Endothelial cell of umbilical vein (primary cell): ENCODE measurements around the gene C11orf24. TPM values are rescaled to one million over a fixed set of nuclear protein-coding genes. Genes with fewer than 3 reads are reported as not detected.

Experiments used
- BruUV-seq: library from RNA; stranded (reverse); fragments of 400-500 nt; replicated peaks from 2 replicates; lab custom pipeline; 2021; lab: Mats Ljungman, UMichigan
- CTCF ChIA-PET: fragments of 300-600, 350-600 bp; sonication (Branson Sonifier 250); formaldehyde crosslinking; loops from one replicate; lab custom pipeline; 2021; ENCODE audit warnings: antibody characterized with exemption, inconsistent platforms; lab: Charles Lee
- POLR2A ChIA-PET: fragments of 300-600, 350-600 bp; sonication (Branson Sonifier 250); formaldehyde crosslinking; loops from one replicate; lab custom pipeline; 2021; ENCODE audit warnings: antibody characterized with exemption, inconsistent platforms; lab: Charles Lee
- DNase-seq: peaks from one replicate; pipeline ENCODE4 v3.0.0-alpha.2; 2011; ENCODE audit warnings: low read depth, low spot score
- FAIRE-seq: peaks from 2 replicates; lab custom pipeline; 2011; peaks lifted over from hg19 to GRCh38; lab: Jason Lieb, UNC
- H2AFZ ChIP-seq: 2 replicates; pipeline ENCODE4 v1.6.0; 2012; ENCODE audit warnings: low read depth, low read length, control low read depth, inconsistent platforms
- H3K27ac ChIP-seq: 2 replicates; pipeline ENCODE4 v1.5.1; 2011; ENCODE audit warnings: low read depth, mild to moderate bottlenecking, control low read depth, low read length, moderate library complexity; ENCODE audit not compliant: insufficient read depth
- H3K27me3 ChIP-seq, 2 experiments: 2 replicates each; pipeline versions ENCODE4 v1.6.0 to v1.6.1; 2011; ENCODE audit warnings: low read length in 2 of 2, mixed read lengths in 1 of 2; ENCODE audit not compliant: control insufficient read depth in 2 of 2, insufficient read depth in 2 of 2
- H3K36me3 ChIP-seq, 2 experiments: 2 replicates in 1 of 2; 3 replicates in 1 of 2; pipeline ENCODE4 v1.5.1; 2011; ENCODE audit warnings: low read length in 2 of 2, mild to moderate bottlenecking in 1 of 2, moderate library complexity in 1 of 2; ENCODE audit not compliant: control insufficient read depth in 2 of 2, insufficient read depth in 2 of 2; ENCODE audit errors: extremely low read depth in 1 of 2
- H3K4me1 ChIP-seq: 3 replicates; pipeline ENCODE4 v1.5.1; 2011; ENCODE audit warnings: mild to moderate bottlenecking, low read length; ENCODE audit not compliant: control insufficient read depth, insufficient read depth; ENCODE audit errors: extremely low read depth
- H3K4me2 ChIP-seq: 2 replicates; pipeline ENCODE4 v1.6.1; 2011; ENCODE audit warnings: low read length, control low read depth, mixed read lengths; ENCODE audit not compliant: insufficient read depth
- H3K4me3 ChIP-seq, 3 experiments: fragments of 200-600 bp in 1 of 3; sonication (generic), shearing (Covaris generic) in 1 of 3; replicated peaks in 1 of 3; 2 replicates each; pipeline ENCODE4 v1.5.1; 2011 to 2016; ENCODE audit warnings: control low read depth in 3 of 3, low read length in 3 of 3, mild to moderate bottlenecking in 2 of 3, inconsistent platforms in 1 of 3, low read depth in 1 of 3, moderate library complexity in 1 of 3; ENCODE audit not compliant: insufficient read depth in 1 of 3
- H3K79me2 ChIP-seq: 2 replicates; pipeline ENCODE4 v1.6.0; 2012; ENCODE audit warnings: low read length, inconsistent platforms; ENCODE audit not compliant: control insufficient read depth, insufficient read depth
- H3K9ac ChIP-seq: replicated peaks from 2 replicates; pipeline ENCODE3; 2011; ENCODE audit warnings: low read length, control low read depth; ENCODE audit not compliant: insufficient read depth; ENCODE audit errors: extremely low read depth
- H3K9me1 ChIP-seq: replicated peaks from 3 replicates; pipeline ENCODE4 v1.6.0; 2011; ENCODE audit warnings: mild to moderate bottlenecking, low read length; ENCODE audit not compliant: control insufficient read depth, insufficient read depth; ENCODE audit errors: extremely low read depth
- H3K9me3 ChIP-seq: replicated peaks from 2 replicates; pipeline ENCODE4 v1.5.1; 2012; ENCODE audit warnings: low read length, inconsistent platforms; ENCODE audit not compliant: control insufficient read depth, insufficient read depth
- H4K20me1 ChIP-seq: replicated peaks from 2 replicates; pipeline ENCODE3; 2011; ENCODE audit warnings: mild to moderate bottlenecking, low read length; ENCODE audit not compliant: control insufficient read depth, insufficient read depth; ENCODE audit errors: extremely low read depth
- EZH2 ChIP-seq: IDR thresholded peaks from 2 replicates; pipeline ENCODE4 v1.6.1; 2012; ENCODE audit warnings: borderline replicate concordance, low read depth, mild to moderate bottlenecking, moderate library complexity, low read length, inconsistent platforms; ENCODE audit not compliant: severe bottlenecking
- FOS ChIP-seq: IDR thresholded peaks from 2 replicates; pipeline ENCODE4 v1.6.1; 2011; ENCODE audit warnings: mild to moderate bottlenecking, low read length, moderate library complexity, borderline replicate concordance; ENCODE audit not compliant: insufficient read depth
- GATA2 ChIP-seq: IDR thresholded peaks from 2 replicates; pipeline ENCODE4 v1.7.0; 2011; ENCODE audit warnings: low read depth, mild to moderate bottlenecking, moderate library complexity, mixed read lengths, low read length; ENCODE audit not compliant: insufficient read length, insufficient read depth
- JUN ChIP-seq: IDR thresholded peaks from 2 replicates; pipeline ENCODE4 v1.6.1; 2011; ENCODE audit warnings: borderline replicate concordance, low read depth; ENCODE audit not compliant: insufficient read length, insufficient read depth
- MAX ChIP-seq: IDR thresholded peaks from 2 replicates; pipeline ENCODE4 v1.6.1; 2011; ENCODE audit not compliant: insufficient read depth, insufficient read length
- MYC ChIP-seq: IDR thresholded peaks from one replicate; pipeline ENCODE4 v1.6.1; 2011; ENCODE audit warnings: mild to moderate bottlenecking, low read depth, low read length
- POLR2A ChIP-seq: IDR thresholded peaks from 2 replicates; pipeline ENCODE4 v1.6.1; 2012; ENCODE audit warnings: low read depth, mild to moderate bottlenecking, control low read depth, low read length
- POLR2AphosphoS5 ChIP-seq: IDR thresholded peaks from 2 replicates; pipeline ENCODE4 v1.6.1; 2012; ENCODE audit warnings: low read depth, mild to moderate bottlenecking, control low read depth, low read length, moderate library complexity; ENCODE audit not compliant: insufficient read depth
- dilution Hi-C: fragments of 300-500 bp; cut with MboI; formaldehyde crosslinking; loops from one replicate; pipeline ENCODE4 v1.15.0; 2019; ENCODE audit warnings: low sequenced_read_pairs; ENCODE audit not compliant: extremely low pct_ligation_motif_present
- intact Hi-C: fragments of 100-400 bp; cut with micrococcal nuclease; formaldehyde crosslinking; loops from one replicate; pipeline ENCODE4 v1.10.0; 2022
- polyA plus RNA-seq, 4 experiments: library from polyadenylated mRNA; depleted of rRNA in 3 of 4; stranded (reverse) in 3 of 4; unstranded in 1 of 4; fragments of >200 nt; gene quantifications; 2 replicates each; pipeline versions ENCODE4 v1.2.1 to v1.2.3, GENCODE V29; 2011 to 2012; ENCODE audit warnings: missing spikeins in 1 of 4
- total RNA-seq: library from RNA; stranded (reverse); gene quantifications from 2 replicates; pipeline ENCODE4 v1.2.3, GENCODE V29; 2021
- TF ChIP-seq, protein P1 (sequence below), 2 donors: IDR thresholded peaks; 1 replicate in 1 of 2; 2 replicates in 1 of 2; pipeline ENCODE4 v1.5.1; 2011; ENCODE audit warnings: low read length in 2 of 2, mild to moderate bottlenecking in 2 of 2, moderate library complexity in 2 of 2, control low read depth in 1 of 2, inconsistent platforms in 1 of 2, low read depth in 1 of 2; ENCODE audit not compliant: insufficient read depth in 1 of 2; ENCODE audit errors: extremely low read depth in 1 of 2

C11orf24 gene
- total and polyA plus RNA-seq, 2 donors (not counting 3 experiments of a cell fraction or from before 2014, with no cell fraction given), result 26.4 to 34.1 TPM

DNA sequence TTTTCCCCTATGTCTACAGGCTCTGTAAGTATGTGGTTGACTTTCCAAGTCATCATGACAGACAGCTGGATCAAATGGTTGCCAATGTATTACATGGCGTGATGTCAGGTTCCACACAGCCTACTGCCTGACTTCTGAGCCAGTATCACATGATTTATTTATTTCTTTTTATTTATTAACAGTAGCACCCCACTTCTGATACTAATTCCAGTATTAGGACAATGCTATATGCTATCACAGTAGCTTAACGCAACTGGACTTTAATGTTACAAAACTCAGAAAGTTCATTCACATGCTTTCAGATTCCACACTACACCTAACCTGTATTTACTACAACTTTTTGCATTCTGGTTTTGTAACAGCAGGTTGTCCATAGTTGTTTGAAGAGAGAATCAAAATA is 17.7 kb upstream of the C11orf24 start:
- dilution Hi-C loops, result no loop called here

More for the DNA sequence above, 17.7 kb upstream of the C11orf24 start:
- TF ChIP-seq MYC (no peak), POLR2A (no peak), MAX (no peak), EZH2 (no peak), POLR2AphosphoS5 (no peak), FOS (no peak), GATA2 (no peak), JUN (no peak)
- TF ChIP-seq, protein P1, sequence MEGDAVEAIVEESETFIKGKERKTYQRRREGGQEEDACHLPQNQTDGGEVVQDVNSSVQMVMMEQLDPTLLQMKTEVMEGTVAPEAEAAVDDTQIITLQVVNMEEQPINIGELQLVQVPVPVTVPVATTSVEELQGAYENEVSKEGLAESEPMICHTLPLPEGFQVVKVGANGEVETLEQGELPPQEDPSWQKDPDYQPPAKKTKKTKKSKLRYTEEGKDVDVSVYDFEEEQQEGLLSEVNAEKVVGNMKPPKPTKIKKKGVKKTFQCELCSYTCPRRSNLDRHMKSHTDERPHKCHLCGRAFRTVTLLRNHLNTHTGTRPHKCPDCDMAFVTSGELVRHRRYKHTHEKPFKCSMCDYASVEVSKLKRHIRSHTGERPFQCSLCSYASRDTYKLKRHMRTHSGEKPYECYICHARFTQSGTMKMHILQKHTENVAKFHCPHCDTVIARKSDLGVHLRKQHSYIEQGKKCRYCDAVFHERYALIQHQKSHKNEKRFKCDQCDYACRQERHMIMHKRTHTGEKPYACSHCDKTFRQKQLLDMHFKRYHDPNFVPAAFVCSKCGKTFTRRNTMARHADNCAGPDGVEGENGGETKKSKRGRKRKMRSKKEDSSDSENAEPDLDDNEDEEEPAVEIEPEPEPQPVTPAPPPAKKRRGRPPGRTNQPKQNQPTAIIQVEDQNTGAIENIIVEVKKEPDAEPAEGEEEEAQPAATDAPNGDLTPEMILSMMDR (IDR thresholded peaks at IDR 0.05; ENCODE audit: extremely low read depth in 1 of 2, insufficient read depth in 1 of 2, low read depth in 1 of 2, low read length in 2 of 2), result no peak
- Histone ChIP-seq H3K4me2 (no peak overlapping the region), H3K36me3 (no peaks in the 10 kb centered on the region), H3K4me1 (peaks cover 4% of the 10 kb centered on the region), H3K9ac (no peak overlapping the region), H3K27ac (no peak overlapping the region), H3K4me3 (no peak overlapping the region), H4K20me1 (no peaks in the 10 kb centered on the region), H3K9me1 (no peaks in the 10 kb centered on the region), H2AFZ (no peak overlapping the region), H3K79me2 (no peaks in the 10 kb centered on the region), H3K27me3 (peaks cover 2% of the 10 kb centered on the region in 2 experiments), H3K9me3 (no peaks in the 10 kb centered on the region)
- POLR2A ChIA-PET, result no interaction called here
- CTCF ChIA-PET, result interaction anchor here (1.2 to 2.7 kb wide), 3 partner anchors 19 to 32 kb away, joined by 3 to 14 read pairs (median 8); no protein-coding TSS in a partner anchor
- no peak for DNase-seq
- intact Hi-C loops, result no loop called here
- BruUV-seq, result no TSS peak
- FAIRE-seq, result no peak
